Measurements from ENCODE around the gene EDNRA.

EDNRA gene

DNA sequence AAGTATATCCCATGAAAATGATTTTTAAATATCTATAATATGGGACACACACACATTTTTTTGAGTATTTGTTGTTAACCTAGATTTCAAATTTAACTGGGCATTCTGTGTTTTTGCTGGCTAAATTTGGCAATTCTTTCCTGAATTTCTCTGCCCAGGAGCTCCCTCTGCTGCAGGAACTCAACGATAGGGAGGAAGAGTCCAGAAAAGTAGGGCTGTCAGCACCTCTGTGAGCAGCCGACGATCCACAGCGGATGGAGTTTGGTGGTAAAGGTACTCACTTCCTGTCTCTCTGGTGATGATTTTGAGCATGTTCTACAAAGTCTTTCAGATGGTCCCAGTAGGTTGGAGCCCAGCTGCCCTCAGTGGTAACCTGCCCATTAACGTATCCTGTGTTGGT lies 113.2 kb downstream of the EDNRA start:
- no peak for DNase-seq
